ENCODE measurements around the gene CDK14.

The CDK14 gene

GRCh38 chr7:90595801-90596670 lies at the start of gene CDK14:
Gene CDK14, plus strand, starts transcription at chr7:90596321. Its CDS starts 307 bp downstream, at chr7:90596628.
- DNase-seq (ENCODE audit: low read depth), result no peak

- no peak for DNase-seq (ENCODE audit: low read depth)
These were observed 45.1 kb upstream of the CDK14 start for GRCh38 chr7:90551036-90551435.

GRCh38 chr7:90552521-90552920 lies 43.6 kb upstream of the CDK14 start:
- DNase-seq (ENCODE audit: low read depth), result no peak

- DNase-seq (ENCODE audit: low read depth), result no peak
These were observed 35.4 kb upstream of the CDK14 start for GRCh38 chr7:90560730-90561129.

GRCh38 chr7:90563286-90563685 lies 32.8 kb upstream of the CDK14 start:
- no peak for DNase-seq (ENCODE audit: low read depth)

GRCh38 chr7:90564455-90564854 lies 31.7 kb upstream of the CDK14 start:
- no peak for DNase-seq (ENCODE audit: low read depth)

GRCh38 chr7:90568213-90568612 lies 27.9 kb upstream of the CDK14 start:
- no peak for DNase-seq (ENCODE audit: low read depth)

- DNase-seq (ENCODE audit: low read depth), result no peak
These were observed 26.8 kb upstream of the CDK14 start for GRCh38 chr7:90569368-90569767.

- DNase-seq (ENCODE audit: low read depth), result no peak
These were observed 25.7 kb upstream of the CDK14 start for GRCh38 chr7:90570373-90570959.

GRCh38 chr7:90574146-90574819 lies 21.8 kb upstream of the CDK14 start:
- DNase-seq (ENCODE audit: low read depth), result no peak

GRCh38 chr7:90574820-90575187 lies 21.3 kb upstream of the CDK14 start:
- DNase-seq (ENCODE audit: low read depth), result no peak

- no peak for DNase-seq (ENCODE audit: low read depth)
These were observed 16.9 kb upstream of the CDK14 start for GRCh38 chr7:90579181-90579688.

GRCh38 chr7:90580051-90580450 lies 16.1 kb upstream of the CDK14 start:
- no peak for DNase-seq (ENCODE audit: low read depth)

GRCh38 chr7:90582164-90582563 lies 14.0 kb upstream of the CDK14 start:
- DNase-seq (ENCODE audit: low read depth), result no peak

- no peak for DNase-seq (ENCODE audit: low read depth)
These were observed 11.7 kb upstream of the CDK14 start for GRCh38 chr7:90584378-90584777.

GRCh38 chr7:90586091-90586490 lies 10.0 kb upstream of the CDK14 start:
- no peak for DNase-seq (ENCODE audit: low read depth)

GRCh38 chr7:90587766-90588165 lies 8.4 kb upstream of the CDK14 start:
- DNase-seq (ENCODE audit: low read depth), result no peak

- DNase-seq (ENCODE audit: low read depth), result no peak
These were observed 4.1 kb upstream of the CDK14 start for GRCh38 chr7:90592033-90592432.

GRCh38 chr7:90593205-90593604 lies 2.9 kb upstream of the CDK14 start:
- no peak for DNase-seq (ENCODE audit: low read depth)

GRCh38 chr7:90594751-90595317 lies 1.3 kb upstream of the CDK14 start:
- no peak for DNase-seq (ENCODE audit: low read depth)

- no peak for DNase-seq (ENCODE audit: low read depth)
These were observed 750 bp upstream of the CDK14 start for GRCh38 chr7:90595342-90595800.

Measured in stimulated activated CD8-positive, alpha-beta memory T cell treated with anti-CD3 and anti-CD28 coated beads, Interleukin-12 subunit alpha, Interleukin-12 subunit beta, amount 100 ng/mL, for 4 hours (primary cell).